ENCODE measurements around the gene MDFI.
A peak's percentile ranks its signal among the peaks of the same experiment; 100 is the strongest.

Gene MDFI

GRCh38 chr6:41591122-41591521 is 47.1 kb upstream of the MDFI start:
- no peak for DNase-seq (ENCODE audit: low read depth in 1 of 2, low spot score in 1 of 2)

GRCh38 chr6:41591859-41592502 is 46.3 kb upstream of the MDFI start:
- peak; percentile 85 for TF ChIP-seq CTCF (IDR thresholded peaks at IDR 0.05; ENCODE audit: insufficient read depth, low read length)
- no peak for TF ChIP-seq SPI1 (IDR thresholded peaks at IDR 0.05; ENCODE audit: borderline replicate concordance, low read depth)
- Histone ChIP-seq H3K27ac (replicated peaks) (no peak overlapping the region), H3K4me3 (replicated peaks; ENCODE audit: insufficient read depth, low read length) (no peak overlapping the region), H3K27me3 (ENCODE audit: insufficient read depth, poor library complexity, severe bottlenecking) (no peaks in the 10 kb centered on the region)
- DNase-seq (ENCODE audit: low read depth in 1 of 2, low spot score in 1 of 2), result peak; percentile 14 to 69

More at GRCh38 chr6:41591122-41591521, 47.1 kb upstream of the MDFI start:
- Histone ChIP-seq H3K4me3 (replicated peaks; ENCODE audit: insufficient read depth, low read length) (no peak overlapping the region), H3K27me3 (ENCODE audit: insufficient read depth, poor library complexity, severe bottlenecking) (no peaks in the 10 kb centered on the region), H3K27ac (replicated peaks) (no peak overlapping the region)
- no peak for TF ChIP-seq REST (IDR thresholded peaks at IDR 0.05; ENCODE audit: insufficient replicate concordance, low read depth)
- TF ChIP-seq CTCF (IDR thresholded peaks at IDR 0.05; ENCODE audit: insufficient read depth, low read length), result no peak
- TF ChIP-seq GABPA (IDR thresholded peaks at IDR 0.05; ENCODE audit: low read depth), result no peak

- TF ChIP-seq POLR2AphosphoS5 (IDR thresholded peaks at IDR 0.05; ENCODE audit: low read depth) (no peak), REST (IDR thresholded peaks at IDR 0.05; ENCODE audit: insufficient replicate concordance, low read depth) (no peak), SPI1 (IDR thresholded peaks at IDR 0.05; ENCODE audit: borderline replicate concordance, low read depth) (no peak), CTCF (IDR thresholded peaks at IDR 0.05; ENCODE audit: insufficient read depth, low read length) (no peak), GABPA (IDR thresholded peaks at IDR 0.05; ENCODE audit: low read depth) (no peak)
- no peak for DNase-seq (ENCODE audit: low read depth in 1 of 2, low spot score in 1 of 2)
- no peak overlapping the region for H3K27ac ChIP-seq (replicated peaks)
- no peaks in the 10 kb centered on the region for H3K27me3 ChIP-seq (ENCODE audit: insufficient read depth, poor library complexity, severe bottlenecking)
- no peak overlapping the region for H3K4me3 ChIP-seq (replicated peaks; ENCODE audit: insufficient read depth, low read length)
These were observed 44.9 kb upstream of the MDFI start for GRCh38 chr6:41593406-41593805.

GRCh38 chr6:41593839-41594238 is 44.4 kb upstream of the MDFI start:
- Histone ChIP-seq H3K27ac (replicated peaks) (no peak overlapping the region), H3K27me3 (ENCODE audit: insufficient read depth, poor library complexity, severe bottlenecking) (no peaks in the 10 kb centered on the region), H3K4me3 (replicated peaks; ENCODE audit: insufficient read depth, low read length) (no peak overlapping the region)
- TF ChIP-seq REST (IDR thresholded peaks at IDR 0.05; ENCODE audit: insufficient replicate concordance, low read depth), result no peak
- TF ChIP-seq GABPA (IDR thresholded peaks at IDR 0.05; ENCODE audit: low read depth), result no peak
- TF ChIP-seq SPI1 (IDR thresholded peaks at IDR 0.05; ENCODE audit: borderline replicate concordance, low read depth), result no peak
- no peak for TF ChIP-seq POLR2AphosphoS5 (IDR thresholded peaks at IDR 0.05; ENCODE audit: low read depth)
- TF ChIP-seq CTCF (IDR thresholded peaks at IDR 0.05; ENCODE audit: insufficient read depth, low read length), result no peak
- no peak for DNase-seq (ENCODE audit: low read depth in 1 of 2, low spot score in 1 of 2)

Data from HL-60 (cell line).